Thymus (tissue), 11 donors: ENCODE data around the gene GPRIN3. TPM values are rescaled to one million over a fixed set of nuclear protein-coding genes. Genes with fewer than 3 reads are reported as not detected.
A peak's percentile ranks its signal among the peaks of the same experiment; 100 is the strongest.
"Not testable (repeated sequence)": the region's sequence is repeated elsewhere in the genome, so short reads cannot be mapped to it uniquely, and the experiment has no call there.

Experiments
- DNase-seq, 9 donors: peaks; one replicate each; pipeline ENCODE4 v3.0.0-alpha.2; 2013; ENCODE audit warnings: low spot score in 9 of 9, low read depth in 6 of 9, missing footprints in 1 of 9
- H3K27ac ChIP-seq, 2 donors: one replicate each; pipeline ENCODE4 v1.5.1; 2013; ENCODE audit warnings: control low read depth in 1 of 2, low read depth in 1 of 2, low read length in 1 of 2, mild to moderate bottlenecking in 1 of 2, moderate library complexity in 1 of 2
- H3K27me3 ChIP-seq, 2 donors: one replicate each; pipeline ENCODE4 v1.5.1; 2013; ENCODE audit warnings: low read length in 1 of 2; ENCODE audit not compliant: control insufficient read depth in 2 of 2, insufficient read depth in 1 of 2
- H3K36me3 ChIP-seq, 2 donors: one replicate each; pipeline ENCODE4 v1.5.1; 2013; ENCODE audit warnings: low read length in 1 of 2, mild to moderate bottlenecking in 1 of 2, moderate library complexity in 1 of 2; ENCODE audit not compliant: control insufficient read depth in 2 of 2, insufficient read depth in 2 of 2
- H3K4me1 ChIP-seq, 2 donors: one replicate each; pipeline ENCODE4 v1.5.1; 2013; ENCODE audit warnings: low read length in 2 of 2; ENCODE audit not compliant: control insufficient read depth in 2 of 2, insufficient read depth in 2 of 2
- H3K4me3 ChIP-seq, 2 donors: one replicate each; pipeline ENCODE4 v1.5.1; 2013; ENCODE audit warnings: low read length in 2 of 2, control low read depth in 1 of 2, mild to moderate bottlenecking in 1 of 2
- H3K9me3 ChIP-seq, 2 donors: one replicate each; pipeline ENCODE4 v1.5.1; 2013; ENCODE audit warnings: low read length in 1 of 2, mild to moderate bottlenecking in 1 of 2; ENCODE audit not compliant: control insufficient read depth in 2 of 2, insufficient read depth in 1 of 2
- WGBS: extraction: QIAGEN DNeasy Blood & Tissue Kit; methylation state at CpG from one replicate; pipeline ENCODE4 v1.1.7; 2013; 5-methylcytosine and 5-hydroxymethylcytosine counted together
- polyA plus RNA-seq: library from polyadenylated mRNA; stranded (reverse); fragments of 200-250 nt; gene quantifications from one replicate; pipeline ENCODE4 v1.2.3, GENCODE V29; 2013
- total RNA-seq: library from RNA; stranded (reverse); fragments of 120-200 nt; gene quantifications from one replicate; pipeline ENCODE4 v1.2.4, GENCODE V29; 2013
- donor health status: healthy.

The GPRIN3 gene
- total and polyA plus RNA-seq, 2 donors, result 2.6 to 3.4 TPM

GRCh38 chr4:89259301-89260028 is 48.1 kb downstream of the GPRIN3 start:
- WGBS, result 97% methylated on average over 4 of the region's 4 CpGs
- no peaks in the 10 kb centered on the region for H3K36me3 ChIP-seq
- H3K9me3 ChIP-seq, result no peaks in the 10 kb centered on the region
- H3K4me1 ChIP-seq, result no peaks in the 10 kb centered on the region
- no peak for DNase-seq
- H3K27ac ChIP-seq, result no peak overlapping the region
- no peaks in the 10 kb centered on the region for H3K27me3 ChIP-seq
- no peak overlapping the region for H3K4me3 ChIP-seq

- DNase-seq, result no peak
- Histone ChIP-seq H3K9me3 (no peaks in the 10 kb centered on the region), H3K4me1 (no peaks in the 10 kb centered on the region), H3K27ac (no peak overlapping the region), H3K36me3 (no peaks in the 10 kb centered on the region), H3K27me3 (no peaks in the 10 kb centered on the region), H3K4me3 (no peak overlapping the region)
- WGBS, result 96% methylated on average over 6 of the region's 6 CpGs
These were observed 49.1 kb downstream of the GPRIN3 start for GRCh38 chr4:89258506-89258905.

- Histone ChIP-seq H3K27ac (no peak overlapping the region), H3K36me3 (no peaks in the 10 kb centered on the region), H3K4me3 (no peak overlapping the region), H3K27me3 (no peaks in the 10 kb centered on the region), H3K4me1 (no peaks in the 10 kb centered on the region), H3K9me3 (no peaks in the 10 kb centered on the region)
- WGBS, result 96% methylated on average over 2 of the region's 2 CpGs
- DNase-seq, result no peak
These were observed 50.2 kb downstream of the GPRIN3 start for GRCh38 chr4:89257376-89257775.

- Histone ChIP-seq H3K27me3 (no peaks in the 10 kb centered on the region), H3K4me3 (no peak overlapping the region), H3K36me3 (no peaks in the 10 kb centered on the region), H3K27ac (no peak overlapping the region), H3K4me1 (no peaks in the 10 kb centered on the region), H3K9me3 (no peaks in the 10 kb centered on the region)
- no peak for DNase-seq
- 88% methylated on average over 3 of the region's 3 CpGs for WGBS
These were observed 51.3 kb downstream of the GPRIN3 start for GRCh38 chr4:89256203-89256800.

GRCh38 chr4:89254847-89255246 is 52.8 kb downstream of the GPRIN3 start:
- Histone ChIP-seq H3K4me3 (no peak overlapping the region), H3K27ac (no peak overlapping the region), H3K4me1 (no peaks in the 10 kb centered on the region), H3K9me3 (no peaks in the 10 kb centered on the region), H3K36me3 (peaks cover 0 to under 1% of the 10 kb centered on the region in 2 donors), H3K27me3 (no peaks in the 10 kb centered on the region)
- WGBS, result 38% methylated on average over 3 of the region's 3 CpGs
- DNase-seq, result peak in 7 of 9 donors; percentile 4 to 44 (median 20)

GRCh38 chr4:89254347-89254746 is 53.3 kb downstream of the GPRIN3 start:
- not testable (repeated sequence) for H3K36me3 ChIP-seq, H3K4me3 ChIP-seq, H3K9me3 ChIP-seq, H3K27ac ChIP-seq, H3K27me3 ChIP-seq, H3K4me1 ChIP-seq, DNase-seq
- WGBS, result 94% methylated on average over 4 of the region's 4 CpGs

- no peak for DNase-seq
- 94% methylated on average over 1 of the region's 1 CpG for WGBS
- H3K27me3 ChIP-seq, result no peaks in the 10 kb centered on the region
These were observed 53.7 kb downstream of the GPRIN3 start for GRCh38 chr4:89253935-89254334.

GRCh38 chr4:89253311-89253710 is 54.3 kb downstream of the GPRIN3 start:
- Histone ChIP-seq H3K4me3 (no peak overlapping the region), H3K4me1 (no peaks in the 10 kb centered on the region), H3K27ac (no peak overlapping the region), H3K9me3 (no peaks in the 10 kb centered on the region), H3K36me3 (peaks cover 0 to 5% of the 10 kb centered on the region in 2 donors), H3K27me3 (no peaks in the 10 kb centered on the region)
- no peak for DNase-seq
- 96% methylated on average over 4 of the region's 4 CpGs for WGBS

More at GRCh38 chr4:89253935-89254334, 53.7 kb downstream of the GPRIN3 start:
- no peak overlapping the region for H3K27ac ChIP-seq
- H3K36me3 ChIP-seq, result peaks cover 0 to 5% of the 10 kb centered on the region in 2 donors
- no peaks in the 10 kb centered on the region for H3K9me3 ChIP-seq
- H3K4me3 ChIP-seq, result no peak overlapping the region
- H3K4me1 ChIP-seq, result no peaks in the 10 kb centered on the region

- DNase-seq, result no peak
- Histone ChIP-seq H3K36me3 (peaks cover 0 to 5% of the 10 kb centered on the region in 2 donors), H3K9me3 (no peaks in the 10 kb centered on the region), H3K4me3 (no peak overlapping the region), H3K4me1 (no peaks in the 10 kb centered on the region), H3K27ac (no peak overlapping the region), H3K27me3 (no peaks in the 10 kb centered on the region)
These were observed 56.2 kb downstream of the GPRIN3 start for GRCh38 chr4:89251396-89251795.
